H1 (cell line): Measurements from ENCODE around the gene MBP.

Experiments
- BRCA1 ChIP-seq: IDR thresholded peaks from 2 replicates; pipeline ENCODE4 v1.6.1; 2012; ENCODE audit warnings: low read depth, low read length, improper control_type of control experiment
- CBX5 ChIP-seq: fragments of 300-800, 300-1000 bp; sonication (generic); IDR thresholded peaks from 2 replicates; pipeline ENCODE4 v1.7.1; 2016; ENCODE audit warnings: antibody characterized with exemption, low read length, low read depth
- CHD2 ChIP-seq: IDR thresholded peaks from 2 replicates; pipeline ENCODE4 v1.6.1; 2012; ENCODE audit warnings: low read length, improper control_type of control experiment
- CTBP2 ChIP-seq: IDR thresholded peaks from 2 replicates; pipeline ENCODE4 v1.7.0; 2011; ENCODE audit warnings: borderline replicate concordance, mild to moderate bottlenecking, moderate library complexity, mixed read lengths, low read length; ENCODE audit not compliant: insufficient read depth, insufficient read length
- EP300 ChIP-seq, 2 experiments: IDR thresholded peaks; 1 replicate in 1 of 2; 2 replicates in 1 of 2; pipeline ENCODE4 v1.6.1; 2011 to 2012; ENCODE audit warnings: low read depth in 2 of 2, low read length in 2 of 2, mild to moderate bottlenecking in 2 of 2, borderline replicate concordance in 1 of 2, inconsistent platforms in 1 of 2, moderate library complexity in 1 of 2
- HDAC2 ChIP-seq, 2 experiments: fragments of 300-600 bp in 1 of 2; sonication (generic) in 1 of 2; IDR thresholded peaks; 2 replicates each; pipeline ENCODE4 v1.6.1; 2011 to 2012; ENCODE audit warnings: low read depth in 2 of 2, low read length in 2 of 2, mild to moderate bottlenecking in 2 of 2, moderate library complexity in 2 of 2, borderline replicate concordance in 1 of 2, inconsistent platforms in 1 of 2
- KDM1A ChIP-seq: fragments of 200-600, 300-600 bp; sonication (generic); IDR thresholded peaks from 2 replicates; pipeline ENCODE4 v1.7.1; 2016; ENCODE audit warnings: mild to moderate bottlenecking, low read length, borderline replicate concordance
- POLR2AphosphoS5 ChIP-seq: IDR thresholded peaks from 2 replicates; pipeline ENCODE4 v1.6.1; 2011; ENCODE audit warnings: low read depth, low read length
- SIRT6 ChIP-seq: IDR thresholded peaks from one replicate; pipeline ENCODE4 v1.7.1; 2012; ENCODE audit warnings: low read length, inconsistent platforms
- SP4 ChIP-seq: IDR thresholded peaks from 2 replicates; pipeline ENCODE4 v1.6.1; 2012; ENCODE audit warnings: low read length, inconsistent platforms
- TCF12 ChIP-seq: IDR thresholded peaks from 2 replicates; pipeline ENCODE4 v1.6.1; 2011; ENCODE audit warnings: low read depth, mild to moderate bottlenecking, low read length
- TF ChIP-seq, protein P1 (sequence below), 3 experiments: IDR thresholded peaks; 1 replicate in 2 of 3; 2 replicates in 1 of 3; pipeline versions ENCODE4 v1.5.1 to v1.6.1; 2011; ENCODE audit warnings: low read length in 3 of 3, mild to moderate bottlenecking in 3 of 3, inconsistent platforms in 2 of 3, low read depth in 1 of 3, moderate library complexity in 1 of 3; ENCODE audit not compliant: insufficient read depth in 1 of 3; ENCODE audit errors: control extremely low read depth in 1 of 3

DNA sequence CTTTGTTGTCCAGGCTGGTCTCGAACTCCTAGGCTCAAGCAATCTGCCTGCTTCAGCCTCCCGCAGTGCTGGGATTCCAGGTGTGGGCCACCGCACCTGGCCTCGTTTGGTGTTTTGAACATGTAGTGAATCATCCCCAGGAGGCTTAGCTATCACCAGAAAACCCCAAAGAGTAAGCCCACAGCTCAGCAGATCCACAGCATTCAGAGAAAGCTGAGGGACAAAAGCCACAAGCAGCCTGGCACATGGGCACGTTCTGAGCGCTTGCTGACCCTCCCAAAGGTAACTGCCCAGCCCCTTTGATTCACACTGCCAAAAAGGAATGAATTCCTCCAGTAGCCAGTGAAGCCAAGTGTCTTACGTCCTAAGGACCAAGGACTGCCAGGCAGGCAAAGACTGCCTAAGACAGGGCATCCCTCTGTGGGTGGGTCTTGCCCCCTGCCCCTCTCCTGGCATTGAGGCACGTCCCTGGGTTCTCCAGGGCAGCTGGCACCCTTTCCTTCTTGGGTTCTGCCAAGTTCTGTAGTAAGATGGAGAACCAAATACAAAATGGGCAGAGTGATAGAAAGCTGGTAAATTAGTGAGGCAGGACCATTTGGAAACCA, 31.7 kb downstream of the MBP start:
- TF ChIP-seq TCF12 (no peak), SIRT6 (no peak), HDAC2 (IDR thresholded peaks at IDR 0.05; ENCODE audit: borderline replicate concordance in 1 of 2, low read depth in 2 of 2, low read length in 2 of 2) (no peak), SP4 (no peak), CTBP2 (no peak), POLR2AphosphoS5 (no peak), EP300 (IDR thresholded peaks at IDR 0.05; ENCODE audit: borderline replicate concordance in 1 of 2, low read depth in 2 of 2, low read length in 2 of 2) (no peak), BRCA1 (no peak), CBX5 (no peak), KDM1A (no peak), CHD2 (no peak)
- TF ChIP-seq, protein P1, sequence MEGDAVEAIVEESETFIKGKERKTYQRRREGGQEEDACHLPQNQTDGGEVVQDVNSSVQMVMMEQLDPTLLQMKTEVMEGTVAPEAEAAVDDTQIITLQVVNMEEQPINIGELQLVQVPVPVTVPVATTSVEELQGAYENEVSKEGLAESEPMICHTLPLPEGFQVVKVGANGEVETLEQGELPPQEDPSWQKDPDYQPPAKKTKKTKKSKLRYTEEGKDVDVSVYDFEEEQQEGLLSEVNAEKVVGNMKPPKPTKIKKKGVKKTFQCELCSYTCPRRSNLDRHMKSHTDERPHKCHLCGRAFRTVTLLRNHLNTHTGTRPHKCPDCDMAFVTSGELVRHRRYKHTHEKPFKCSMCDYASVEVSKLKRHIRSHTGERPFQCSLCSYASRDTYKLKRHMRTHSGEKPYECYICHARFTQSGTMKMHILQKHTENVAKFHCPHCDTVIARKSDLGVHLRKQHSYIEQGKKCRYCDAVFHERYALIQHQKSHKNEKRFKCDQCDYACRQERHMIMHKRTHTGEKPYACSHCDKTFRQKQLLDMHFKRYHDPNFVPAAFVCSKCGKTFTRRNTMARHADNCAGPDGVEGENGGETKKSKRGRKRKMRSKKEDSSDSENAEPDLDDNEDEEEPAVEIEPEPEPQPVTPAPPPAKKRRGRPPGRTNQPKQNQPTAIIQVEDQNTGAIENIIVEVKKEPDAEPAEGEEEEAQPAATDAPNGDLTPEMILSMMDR (IDR thresholded peaks at IDR 0.05; ENCODE audit: control extremely low read depth in 1 of 3, insufficient read depth in 1 of 3, low read depth in 1 of 3, low read length in 3 of 3): no peak
